Mesodermal cell (in vitro differentiated cells): Measurements from ENCODE around the gene ATP11A. TPM values are rescaled to one million over a fixed set of nuclear protein-coding genes. Genes with fewer than 3 reads are reported as not detected.

Source experiments
- H3K27ac ChIP-seq: 2 replicates; pipeline ENCODE4 v1.7.0; 2013; ENCODE audit warnings: mild to moderate bottlenecking, low read depth, low read length, moderate library complexity; ENCODE audit not compliant: severe bottlenecking
- H3K36me3 ChIP-seq: 2 replicates; pipeline ENCODE4 v1.7.1; 2013; ENCODE audit warnings: mild to moderate bottlenecking, low read length, moderate library complexity; ENCODE audit not compliant: control insufficient read depth, insufficient read depth
- H3K4me1 ChIP-seq: one replicate; pipeline ENCODE4 v1.7.1; 2013; ENCODE audit warnings: mild to moderate bottlenecking, low read length; ENCODE audit not compliant: insufficient read depth, control insufficient read depth, poor library complexity, severe bottlenecking
- H3K4me3 ChIP-seq: 2 replicates; pipeline ENCODE4 v1.7.0; 2013; ENCODE audit warnings: low read length, control low read depth, mild to moderate bottlenecking; ENCODE audit not compliant: insufficient read depth, poor library complexity, severe bottlenecking; ENCODE audit errors: extremely low read depth
- H3K9me3 ChIP-seq: 2 replicates; pipeline ENCODE4 v1.7.1; 2013; ENCODE audit warnings: mild to moderate bottlenecking, low read length, moderate library complexity; ENCODE audit not compliant: control insufficient read depth
- WGBS, 2 experiments: methylation state at CpG; one replicate each; pipeline ENCODE4 v1.1.5; 2013; ENCODE audit warnings: missing lambda C conversion rate in 2 of 2; ENCODE audit not compliant: insufficient coverage in 2 of 2; 5-methylcytosine and 5-hydroxymethylcytosine counted together
- polyA plus RNA-seq, 2 experiments: library from polyadenylated mRNA; stranded (reverse); fragments of 50-300 nt; gene quantifications; one replicate each; pipeline ENCODE4 v1.2.3, GENCODE V29; 2013

The ATP11A gene
- 44.3 TPM for polyA plus RNA-seq (2013, experiment 1 of 2)
- 38.8 TPM for polyA plus RNA-seq (2013, experiment 2 of 2)

DNA sequence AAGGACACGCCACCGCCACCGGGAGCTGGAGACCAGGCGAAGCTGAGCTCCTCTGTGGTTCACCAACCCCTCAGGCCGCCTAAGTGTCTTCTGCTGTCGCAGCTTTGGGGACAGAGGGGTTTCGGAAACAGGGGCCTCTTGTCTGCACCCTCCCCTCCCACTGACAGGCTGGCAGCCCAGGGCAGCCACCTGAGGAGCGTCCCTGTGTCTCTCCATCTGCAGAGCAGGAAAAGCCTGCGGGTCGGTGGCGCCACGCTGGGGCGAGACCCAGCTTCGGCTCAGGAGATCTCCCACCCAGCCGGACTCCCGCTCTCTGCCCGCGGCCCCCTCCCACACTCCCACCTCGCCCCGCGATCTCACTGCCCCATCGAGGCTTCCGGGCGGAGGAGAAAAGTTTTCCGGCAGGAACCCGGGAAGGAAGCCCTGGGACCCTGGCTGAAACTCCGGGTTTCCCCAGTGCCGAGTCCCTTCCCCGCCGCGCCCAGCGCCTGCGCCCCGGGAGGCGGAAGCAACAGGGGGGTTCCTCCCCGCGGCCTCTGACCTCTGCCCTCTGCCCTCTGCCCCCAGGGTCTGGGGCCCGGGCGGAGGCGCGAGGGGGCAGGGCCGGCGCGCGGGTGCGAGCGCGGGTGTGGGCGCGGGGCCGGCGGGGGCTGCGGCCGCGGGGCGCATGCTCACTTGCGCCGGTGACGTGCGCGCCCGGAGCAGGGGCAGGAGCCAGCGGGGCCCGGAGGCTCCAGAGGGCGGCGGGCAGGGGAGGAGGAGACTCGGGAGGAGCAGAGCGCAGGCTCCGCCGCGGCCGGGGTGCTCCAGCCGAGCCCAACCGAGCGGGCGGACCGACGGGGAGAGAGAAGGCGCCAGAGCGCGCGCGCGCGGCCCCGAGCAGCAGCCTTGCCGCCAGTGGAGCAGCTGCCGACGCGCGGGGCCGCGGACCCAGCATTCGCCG is at the start of gene ATP11A:
TSS of gene ATP11A (plus strand) at position 736 of the 943 bp plus-strand sequence. CDS start 379 bp downstream, outside the sequence.
- H3K27ac ChIP-seq, result peak within 1 kb of the TSS; percentile 73
- H3K9me3 ChIP-seq, result no peaks in the 10 kb centered on the region
- 2 to 9% methylated on average over 52 to 62 of the region's 95 CpGs for WGBS, 2 experiments
- peak within 1 kb of the TSS; percentile 95 for H3K4me3 ChIP-seq
- H3K36me3 ChIP-seq, result no peaks in the 10 kb centered on the region
- H3K4me1 ChIP-seq, result peaks cover 22% of the 10 kb centered on the region

DNA sequence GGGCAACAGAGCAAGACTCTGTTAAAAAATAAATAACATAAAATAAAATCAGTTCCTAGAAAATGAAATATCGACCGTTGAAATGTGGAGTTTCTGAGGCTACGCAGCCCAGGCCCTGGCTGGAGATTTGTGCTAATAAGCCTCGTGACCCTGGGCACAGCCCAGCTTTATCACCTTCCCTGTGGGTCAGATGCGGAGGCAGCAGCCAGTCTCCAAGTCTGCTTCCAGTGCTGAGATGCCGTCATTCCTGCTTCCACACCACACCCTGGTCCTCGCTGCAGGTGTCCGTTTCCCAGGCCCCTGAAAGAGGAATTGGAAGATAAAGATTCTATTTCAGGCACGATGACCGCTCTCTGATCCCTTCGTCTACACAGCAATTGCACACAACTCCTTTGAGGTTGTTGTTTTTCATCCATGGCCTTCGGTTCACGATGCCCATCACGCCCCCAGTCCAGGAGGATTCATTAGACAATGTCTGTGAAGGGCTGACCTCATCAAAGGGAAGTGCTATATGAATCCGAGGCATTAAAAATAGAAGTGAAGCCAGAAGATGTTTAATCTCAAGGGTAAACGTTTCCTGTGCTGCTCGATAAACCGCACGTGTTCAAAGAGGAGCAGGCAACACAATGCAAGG is 48.3 kb upstream of the ATP11A start:
- Histone ChIP-seq H3K36me3 (no peaks in the 10 kb centered on the region), H3K4me3 (no peak overlapping the region), H3K9me3 (no peaks in the 10 kb centered on the region), H3K4me1 (peaks cover 14% of the 10 kb centered on the region), H3K27ac (no peak overlapping the region)
- 96 to 98% methylated on average over 14 to 19 of the region's 19 CpGs for WGBS, 2 experiments

GRCh38 chr13:112642090-112642460 is 47.8 kb upstream of the ATP11A start:
- Histone ChIP-seq H3K27ac (no peak overlapping the region), H3K4me1 (peaks cover 10% of the 10 kb centered on the region), H3K4me3 (no peak overlapping the region), H3K9me3 (no peaks in the 10 kb centered on the region), H3K36me3 (no peaks in the 10 kb centered on the region)
- WGBS, 2 experiments, result 88 to 90% methylated on average over 13 of the region's 13 CpGs

- H3K9me3 ChIP-seq, result no peaks in the 10 kb centered on the region
- H3K4me1 ChIP-seq, result no peaks in the 10 kb centered on the region
- WGBS, 2 experiments, result 91 to 94% methylated on average over 4 to 8 of the region's 9 CpGs
- H3K36me3 ChIP-seq, result no peaks in the 10 kb centered on the region
- no peak overlapping the region for H3K27ac ChIP-seq
- no peak overlapping the region for H3K4me3 ChIP-seq
Observed at GRCh38 chr13:112643759-112644459, 45.9 kb upstream of the ATP11A start.

GRCh38 chr13:112645327-112645914 is 44.4 kb upstream of the ATP11A start:
- no peaks in the 10 kb centered on the region for H3K36me3 ChIP-seq
- no peak overlapping the region for H3K27ac ChIP-seq
- no peaks in the 10 kb centered on the region for H3K4me1 ChIP-seq
- no peaks in the 10 kb centered on the region for H3K9me3 ChIP-seq
- no peak overlapping the region for H3K4me3 ChIP-seq
- 96 to 97% methylated on average over 11 to 49 of the region's 49 CpGs for WGBS, 2 experiments

- H3K27ac ChIP-seq, result no peak overlapping the region
- peaks cover 4% of the 10 kb centered on the region for H3K4me1 ChIP-seq
- no peak overlapping the region for H3K4me3 ChIP-seq
- H3K9me3 ChIP-seq, result no peaks in the 10 kb centered on the region
- WGBS, 2 experiments, result 92 to 94% methylated on average over 13 to 14 of the region's 14 CpGs
- no peaks in the 10 kb centered on the region for H3K36me3 ChIP-seq
Observed at GRCh38 chr13:112647256-112647655, 42.6 kb upstream of the ATP11A start.

GRCh38 chr13:112648101-112648500 is 41.7 kb upstream of the ATP11A start:
- Histone ChIP-seq H3K9me3 (no peaks in the 10 kb centered on the region), H3K27ac (no peak overlapping the region), H3K4me1 (peaks cover 11% of the 10 kb centered on the region), H3K4me3 (no peak overlapping the region), H3K36me3 (no peaks in the 10 kb centered on the region)
- 83 to 85% methylated on average over 6 to 10 of the region's 10 CpGs for WGBS, 2 experiments

DNA sequence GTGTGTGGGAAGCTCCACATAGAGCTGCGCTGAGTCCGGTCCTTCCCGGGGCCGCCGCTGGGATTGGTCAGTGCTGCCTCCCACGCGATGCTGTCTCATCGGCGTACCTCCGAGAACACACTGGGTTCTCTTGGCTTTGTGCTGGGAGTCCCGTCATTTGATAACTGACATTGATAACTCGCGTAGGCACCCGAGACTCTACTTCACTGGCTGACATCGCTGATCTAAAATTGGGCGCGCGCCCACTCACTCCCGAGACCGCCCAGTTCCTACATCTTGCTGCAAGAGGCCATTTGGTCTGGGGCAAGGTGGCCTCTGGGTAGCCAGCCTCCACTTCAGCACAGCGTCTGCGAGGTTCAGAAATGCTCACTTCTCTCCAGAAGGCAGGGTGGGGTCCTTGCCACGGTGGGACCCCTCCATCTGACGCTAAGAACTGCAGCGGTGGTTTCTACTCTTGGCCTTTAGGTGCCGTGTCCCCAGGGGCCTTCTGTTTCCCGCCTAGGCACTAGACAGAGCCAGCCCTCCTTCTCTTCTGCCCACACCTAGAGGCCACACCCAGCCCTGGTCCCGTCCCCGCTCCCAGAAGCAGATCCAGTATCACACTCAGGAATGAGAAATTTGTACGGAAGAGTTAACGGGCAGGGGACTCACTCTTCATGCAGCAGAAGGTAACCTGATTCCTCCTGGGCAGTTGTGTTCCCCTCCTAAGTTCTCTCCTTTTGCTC is 40.7 kb upstream of the ATP11A start:
- H3K27ac ChIP-seq, result no peak overlapping the region
- no peaks in the 10 kb centered on the region for H3K36me3 ChIP-seq
- H3K4me3 ChIP-seq, result no peak overlapping the region
- WGBS, 2 experiments, result 94 to 97% methylated on average over 31 of the region's 31 CpGs
- H3K4me1 ChIP-seq, result peaks cover 11% of the 10 kb centered on the region
- H3K9me3 ChIP-seq, result no peaks in the 10 kb centered on the region

DNA sequence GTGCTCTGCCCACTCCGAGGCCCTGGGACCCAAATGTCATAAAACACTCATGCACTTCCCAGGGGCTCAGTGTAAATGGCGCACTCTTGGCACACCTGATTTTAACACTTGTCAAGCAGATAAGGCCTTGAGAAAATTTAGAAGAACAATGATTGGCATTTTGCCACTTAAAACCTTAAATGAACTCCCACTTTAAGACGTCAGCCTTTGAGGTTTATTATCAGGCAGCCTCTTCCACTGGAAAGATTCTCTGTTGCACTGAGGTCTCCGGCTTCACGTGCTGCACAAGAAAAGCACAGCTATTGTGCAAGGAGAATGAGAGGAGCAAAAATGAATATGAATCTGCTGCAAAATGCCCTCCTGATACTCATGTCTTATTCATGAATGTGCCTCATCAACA is 38.5 kb upstream of the ATP11A start:
- H3K9me3 ChIP-seq, result no peaks in the 10 kb centered on the region

More for the DNA sequence above, 38.5 kb upstream of the ATP11A start:
- WGBS, 2 experiments, result 93 to 100% methylated on average over 3 of the region's 5 CpGs
- H3K4me3 ChIP-seq, result no peak overlapping the region
- no peaks in the 10 kb centered on the region for H3K36me3 ChIP-seq
- peaks cover 11% of the 10 kb centered on the region for H3K4me1 ChIP-seq
- H3K27ac ChIP-seq, result no peak overlapping the region
